SH-SY5Y (cell line): ENCODE data around the gene ADCY6.

Experiments
- GATA2 ChIP-seq: IDR thresholded peaks from 2 replicates; pipeline ENCODE4 v1.6.1; 2011; ENCODE audit warnings: mild to moderate bottlenecking, low read depth, low read length
- GATA3 ChIP-seq: IDR thresholded peaks from 2 replicates; pipeline ENCODE4 v1.6.1; 2011; ENCODE audit warnings: low read depth, mild to moderate bottlenecking, low read length, moderate library complexity

- no peak for TF ChIP-seq GATA2
- TF ChIP-seq GATA3, result no peak
Observed at GRCh38 chr12:48787791-48788523, 932 bp downstream of the ADCY6 start.
